SU-DHL-6 (cell line): ENCODE measurements around the gene EHD4.

Source experiments
- H2AFZ ChIP-seq: fragments of 200-600 bp; sonication (generic); 2 replicates; pipeline ENCODE4 v1.6.1; 2014; ENCODE audit warnings: low read depth, mild to moderate bottlenecking, moderate library complexity, mixed read lengths, antibody characterized with exemption, low read length; ENCODE audit not compliant: severe bottlenecking
- H3F3A ChIP-seq: fragments of 200-600 bp; shearing (Covaris generic); 2 replicates; pipeline ENCODE4 v1.6.0; 2016; ENCODE audit warnings: antibody characterized with exemption, mild to moderate bottlenecking; ENCODE audit not compliant: insufficient read depth
- H3K27ac ChIP-seq: fragments of 200-600 bp; sonication (generic); 2 replicates; pipeline ENCODE4 v1.5.1; 2016; ENCODE audit warnings: low read depth, mild to moderate bottlenecking, low read length, moderate library complexity, mixed read lengths
- H3K27me3 ChIP-seq: fragments of 200-600 bp; sonication (generic), shearing (Covaris generic); 2 replicates; pipeline ENCODE4 v1.6.0; 2014; ENCODE audit warnings: mild to moderate bottlenecking, low read length
- H3K36me3 ChIP-seq: fragments of 200-600 bp; sonication (generic); 2 replicates; pipeline ENCODE4 v1.6.1; 2014; ENCODE audit warnings: mild to moderate bottlenecking, low read length, mixed read lengths
- H3K4me2 ChIP-seq: fragments of 300-600, 200-600 bp; shearing (Covaris generic), sonication (generic); 2 replicates; pipeline ENCODE4 v1.6.0; 2014; ENCODE audit warnings: low read length, low read depth, mild to moderate bottlenecking; ENCODE audit not compliant: poor library complexity, severe bottlenecking
- H3K4me3 ChIP-seq: fragments of 200-600 bp; sonication (generic); 2 replicates; pipeline ENCODE4 v1.5.1; 2014; ENCODE audit warnings: antibody characterized with exemption, low read length, mild to moderate bottlenecking, mixed read lengths; ENCODE audit not compliant: insufficient read depth, poor library complexity, severe bottlenecking
- H3K79me2 ChIP-seq: fragments of 200-600 bp; sonication (generic); 2 replicates; pipeline ENCODE4 v1.6.1; 2014; ENCODE audit warnings: mild to moderate bottlenecking, low read length, moderate library complexity; ENCODE audit not compliant: insufficient read depth
- H3K9ac ChIP-seq: fragments of 200-600 bp; sonication (generic); 2 replicates; pipeline ENCODE4 v1.7.0; 2014; ENCODE audit warnings: mild to moderate bottlenecking, low read length
- H3K9me2 ChIP-seq: fragments of 200-600 bp; sonication (generic); replicated peaks from 2 replicates; pipeline ENCODE4 v1.6.1; 2014; ENCODE audit warnings: low read length; ENCODE audit not compliant: insufficient read depth
- H3K9me3 ChIP-seq: fragments of 200-600 bp; sonication (generic); 2 replicates; pipeline ENCODE4 v1.6.1; 2014; ENCODE audit warnings: low read length, mixed read lengths; ENCODE audit not compliant: insufficient read depth
- H4K20me1 ChIP-seq: fragments of 200-600 bp; sonication (generic); 2 replicates; pipeline ENCODE4 v1.6.1; 2014; ENCODE audit warnings: low read depth, mild to moderate bottlenecking, antibody characterized with exemption, low read length, moderate library complexity, mixed read lengths
- EZH2phosphoT487 ChIP-seq: fragments of 200-600 bp; sonication (generic), shearing (Covaris generic); conservative IDR thresholded peaks from 2 replicates; pipeline ENCODE4 v1.6.1; 2018; ENCODE audit warnings: mild to moderate bottlenecking, antibody characterized with exemption, low read length, moderate library complexity, mixed read lengths
- TF ChIP-seq, protein P1 (sequence below): fragments of 200-600 bp; sonication (generic); IDR thresholded peaks from one replicate; pipeline ENCODE4 v1.5.1; 2017; ENCODE audit warnings: antibody characterized with exemption, mild to moderate bottlenecking, low read length, moderate library complexity; ENCODE audit not compliant: insufficient read depth, poor library complexity, severe bottlenecking

EHD4 gene

DNA sequence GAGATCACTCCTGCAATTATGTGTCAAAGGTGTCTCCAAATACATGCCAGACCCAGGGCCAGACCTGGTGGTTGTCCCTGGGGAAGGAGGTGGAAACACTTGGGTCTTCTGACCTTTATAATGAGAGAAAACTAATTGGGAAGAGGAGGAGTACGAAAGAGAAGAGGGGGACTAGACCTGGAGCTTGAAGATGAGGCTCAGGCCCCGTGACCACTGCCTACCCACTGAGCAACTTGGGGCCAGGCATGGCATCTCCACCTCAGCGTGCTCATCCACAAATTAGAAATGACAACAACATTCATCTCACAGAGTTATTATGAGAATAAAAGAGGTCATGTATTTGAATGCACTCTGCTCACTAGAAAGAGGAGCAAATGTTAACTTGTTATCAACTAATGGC, 59.1 kb downstream of the EHD4 start:
- no peaks in the 10 kb centered on the region for H3K79me2 ChIP-seq
- TF ChIP-seq, protein P1, sequence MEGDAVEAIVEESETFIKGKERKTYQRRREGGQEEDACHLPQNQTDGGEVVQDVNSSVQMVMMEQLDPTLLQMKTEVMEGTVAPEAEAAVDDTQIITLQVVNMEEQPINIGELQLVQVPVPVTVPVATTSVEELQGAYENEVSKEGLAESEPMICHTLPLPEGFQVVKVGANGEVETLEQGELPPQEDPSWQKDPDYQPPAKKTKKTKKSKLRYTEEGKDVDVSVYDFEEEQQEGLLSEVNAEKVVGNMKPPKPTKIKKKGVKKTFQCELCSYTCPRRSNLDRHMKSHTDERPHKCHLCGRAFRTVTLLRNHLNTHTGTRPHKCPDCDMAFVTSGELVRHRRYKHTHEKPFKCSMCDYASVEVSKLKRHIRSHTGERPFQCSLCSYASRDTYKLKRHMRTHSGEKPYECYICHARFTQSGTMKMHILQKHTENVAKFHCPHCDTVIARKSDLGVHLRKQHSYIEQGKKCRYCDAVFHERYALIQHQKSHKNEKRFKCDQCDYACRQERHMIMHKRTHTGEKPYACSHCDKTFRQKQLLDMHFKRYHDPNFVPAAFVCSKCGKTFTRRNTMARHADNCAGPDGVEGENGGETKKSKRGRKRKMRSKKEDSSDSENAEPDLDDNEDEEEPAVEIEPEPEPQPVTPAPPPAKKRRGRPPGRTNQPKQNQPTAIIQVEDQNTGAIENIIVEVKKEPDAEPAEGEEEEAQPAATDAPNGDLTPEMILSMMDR: no peak
- no peak for TF ChIP-seq EZH2phosphoT487
- H3K9me2 ChIP-seq: no peaks in the 10 kb centered on the region
- H4K20me1 ChIP-seq: no peaks in the 10 kb centered on the region
- H3K27me3 ChIP-seq: no peaks in the 10 kb centered on the region
- no peaks in the 10 kb centered on the region for H3K36me3 ChIP-seq
- H3K4me3 ChIP-seq: no peak overlapping the region
- H3K9me3 ChIP-seq: no peaks in the 10 kb centered on the region
- no peak overlapping the region for H3K9ac ChIP-seq
- no peak overlapping the region for H2AFZ ChIP-seq
- H3F3A ChIP-seq: no peaks in the 10 kb centered on the region
- no peak overlapping the region for H3K27ac ChIP-seq
- H3K4me2 ChIP-seq: no peak overlapping the region

DNA sequence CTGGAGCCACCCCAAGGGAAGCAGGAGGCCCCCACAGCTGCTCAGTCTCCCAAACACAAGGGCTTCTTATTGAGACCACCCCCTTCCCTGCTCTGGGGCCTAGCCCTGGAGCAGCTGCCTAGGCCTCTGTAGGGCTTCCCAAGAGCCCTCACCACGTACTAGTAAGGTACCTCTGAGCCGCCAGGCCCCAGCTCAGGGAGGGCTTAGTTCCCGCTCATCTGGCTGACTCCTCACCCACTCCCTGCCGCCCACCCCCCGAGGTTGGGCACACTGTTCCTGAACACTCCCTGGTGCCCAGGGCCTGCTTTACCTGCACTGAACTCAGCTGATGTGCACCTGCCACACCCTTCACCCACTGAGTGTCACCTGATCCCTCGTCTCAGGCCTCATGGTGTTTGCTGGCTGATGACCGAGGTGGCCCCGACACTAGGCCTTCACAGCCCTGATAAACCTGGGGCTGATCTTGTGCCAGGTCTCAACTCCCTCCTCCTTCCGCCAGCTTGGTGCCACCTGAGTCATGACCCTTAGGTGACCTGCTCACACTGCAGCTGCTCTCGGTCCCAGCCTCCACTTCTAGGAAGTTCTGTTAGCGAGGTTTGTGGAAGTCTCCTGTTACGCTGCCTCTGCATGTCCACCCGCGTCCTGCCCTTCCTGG, 60.5 kb downstream of the EHD4 start:
- TF ChIP-seq, protein P1: no peak
- no peak for TF ChIP-seq EZH2phosphoT487
- no peaks in the 10 kb centered on the region for H3K79me2 ChIP-seq
- no peaks in the 10 kb centered on the region for H3F3A ChIP-seq
- H2AFZ ChIP-seq: no peak overlapping the region
- 0 out of 2 replicates have a peak, but pooled peaks cover 2% of the 10 kb centered on the region for H3K9me3 ChIP-seq
- no peak overlapping the region for H3K4me3 ChIP-seq
- H3K4me2 ChIP-seq: no peak overlapping the region
- no peaks in the 10 kb centered on the region; the same call in 1 of the 2 replicates for H3K36me3 ChIP-seq
- no peak overlapping the region for H3K9ac ChIP-seq
- H3K27me3 ChIP-seq: no peaks in the 10 kb centered on the region
- no peaks in the 10 kb centered on the region for H4K20me1 ChIP-seq
- H3K27ac ChIP-seq: no peak overlapping the region
- no peaks in the 10 kb centered on the region for H3K9me2 ChIP-seq

DNA sequence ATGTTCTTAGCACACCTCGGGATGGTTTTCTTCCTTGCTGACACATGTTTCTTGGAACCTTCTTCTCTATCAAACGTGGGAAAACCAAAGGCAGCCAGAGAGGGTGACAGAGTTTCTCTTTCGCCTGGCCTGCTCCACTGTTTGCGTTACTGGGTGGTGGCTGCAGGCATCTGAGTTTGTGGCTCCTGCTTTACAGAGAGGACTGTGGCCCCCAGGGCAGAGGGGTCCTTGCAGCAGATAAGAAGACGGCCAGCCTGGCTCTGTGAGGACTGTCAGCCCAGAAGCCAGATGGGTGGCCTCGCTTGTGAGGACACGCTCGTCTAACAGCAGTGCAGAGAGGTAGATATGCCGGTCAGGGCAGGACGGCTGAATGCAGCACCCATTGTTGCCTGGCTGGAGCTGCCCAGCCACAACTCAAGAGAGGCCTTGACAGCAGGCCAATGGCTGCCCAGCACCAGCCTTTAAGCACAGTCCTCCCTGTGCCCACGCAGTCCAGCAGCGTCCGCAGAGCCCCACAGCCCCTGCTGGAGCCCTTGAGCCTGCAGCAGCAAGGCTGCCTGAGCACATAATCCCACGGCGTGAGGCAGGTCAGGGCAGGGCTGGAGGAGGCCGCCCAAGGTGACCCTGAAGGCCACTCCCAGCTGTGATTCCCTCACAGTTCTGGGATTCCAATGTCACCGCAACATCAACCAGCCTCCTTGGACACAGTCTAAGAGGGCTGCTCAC, 63.5 kb downstream of the EHD4 start:
- H3K9me2 ChIP-seq: no peaks in the 10 kb centered on the region
- H3K36me3 ChIP-seq: peaks cover 4% of the 10 kb centered on the region; the same call in 1 of the 2 replicates
- no peaks in the 10 kb centered on the region for H3F3A ChIP-seq
- H3K4me3 ChIP-seq: no peak overlapping the region
- no peak overlapping the region for H3K9ac ChIP-seq
- H4K20me1 ChIP-seq: no peaks in the 10 kb centered on the region
- H3K27ac ChIP-seq: no peak overlapping the region
- no peaks in the 10 kb centered on the region for H3K79me2 ChIP-seq
- H2AFZ ChIP-seq: no peak overlapping the region
- TF ChIP-seq, protein P1: no peak
- TF ChIP-seq EZH2phosphoT487: no peak
- H3K27me3 ChIP-seq: no peaks in the 10 kb centered on the region
- H3K9me3 ChIP-seq: peaks cover 14% of the 10 kb centered on the region; the same call in 1 of the 2 replicates
- no peak overlapping the region for H3K4me2 ChIP-seq
